ENCODE measurements around the gene GPR89A.
"Not testable (repeated sequence)": the region's sequence is repeated elsewhere in the genome, so short reads cannot be mapped to it uniquely, and the experiment has no call there.

DNA sequence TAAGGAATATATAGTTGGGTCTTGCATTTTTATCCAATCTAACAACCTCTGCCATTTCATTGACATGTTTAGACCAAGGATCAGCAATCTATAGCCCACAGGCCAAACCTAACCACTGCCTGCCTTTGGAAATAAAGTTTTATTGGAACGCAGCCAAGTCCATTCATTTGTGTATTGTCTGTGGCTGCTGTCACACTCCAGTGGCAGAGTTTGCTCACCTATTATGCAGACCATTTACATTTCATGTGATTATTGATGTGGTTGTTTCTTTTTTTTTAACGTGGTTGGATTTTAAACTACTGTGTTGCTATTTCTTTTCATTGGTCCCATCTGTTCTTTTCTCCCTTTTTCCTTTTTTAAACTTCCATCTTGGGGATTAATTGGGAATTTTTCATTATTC is 54.7 kb downstream of the GPR89A start:
- TF ChIP-seq, protein P1, sequence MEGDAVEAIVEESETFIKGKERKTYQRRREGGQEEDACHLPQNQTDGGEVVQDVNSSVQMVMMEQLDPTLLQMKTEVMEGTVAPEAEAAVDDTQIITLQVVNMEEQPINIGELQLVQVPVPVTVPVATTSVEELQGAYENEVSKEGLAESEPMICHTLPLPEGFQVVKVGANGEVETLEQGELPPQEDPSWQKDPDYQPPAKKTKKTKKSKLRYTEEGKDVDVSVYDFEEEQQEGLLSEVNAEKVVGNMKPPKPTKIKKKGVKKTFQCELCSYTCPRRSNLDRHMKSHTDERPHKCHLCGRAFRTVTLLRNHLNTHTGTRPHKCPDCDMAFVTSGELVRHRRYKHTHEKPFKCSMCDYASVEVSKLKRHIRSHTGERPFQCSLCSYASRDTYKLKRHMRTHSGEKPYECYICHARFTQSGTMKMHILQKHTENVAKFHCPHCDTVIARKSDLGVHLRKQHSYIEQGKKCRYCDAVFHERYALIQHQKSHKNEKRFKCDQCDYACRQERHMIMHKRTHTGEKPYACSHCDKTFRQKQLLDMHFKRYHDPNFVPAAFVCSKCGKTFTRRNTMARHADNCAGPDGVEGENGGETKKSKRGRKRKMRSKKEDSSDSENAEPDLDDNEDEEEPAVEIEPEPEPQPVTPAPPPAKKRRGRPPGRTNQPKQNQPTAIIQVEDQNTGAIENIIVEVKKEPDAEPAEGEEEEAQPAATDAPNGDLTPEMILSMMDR (IDR thresholded peaks at IDR 0.05): not testable (repeated sequence)
- not testable (repeated sequence) for TF ChIP-seq EZH2 (IDR thresholded peaks at IDR 0.05)
